Activated CD4-positive, alpha-beta T cell treated with anti-CD3 and anti-CD28 coated beads, Interleukin-2, Interleukin-4, amounts not matched to agents 100 ng/mL and 50 ng/mL, durations not matched to agents 16 hours and 8 hours (primary cell): ENCODE data around the gene DGAT2L6.

Source experiments
- DNase-seq: peaks from one replicate; pipeline ENCODE4 v3.0.0-alpha.2; 2020; ENCODE audit warnings: low spot score

The DGAT2L6 gene

GRCh38 chrX:70176938-70177533, at the start of gene DGAT2L6:
TSS of gene DGAT2L6 (plus strand) at chrX:70177483. CDS start at chrX:70177583, 100 bp downstream.
- no peak for DNase-seq

GRCh38 chrX:70128071-70128470, 49.2 kb upstream of the DGAT2L6 start:
- no peak for DNase-seq

GRCh38 chrX:70129816-70130215, 47.5 kb upstream of the DGAT2L6 start:
- DNase-seq, result no peak

GRCh38 chrX:70132224-70132623, 45.1 kb upstream of the DGAT2L6 start:
- DNase-seq, result no peak

- peak; percentile 50 for DNase-seq
These were observed 44.4 kb upstream of the DGAT2L6 start for GRCh38 chrX:70132877-70133302.

GRCh38 chrX:70133303-70134115, 43.8 kb upstream of the DGAT2L6 start, which contains the start of gene IGBP1:
TSS of gene IGBP1 (plus strand) at chrX:70133447. CDS start at chrX:70133948, 501 bp downstream.
- peak; percentile 81 for DNase-seq

GRCh38 chrX:70134116-70134477, 43.2 kb upstream of the DGAT2L6 start:
- DNase-seq, result no peak

- DNase-seq, result no peak
These were observed 38.7 kb upstream of the DGAT2L6 start for GRCh38 chrX:70138622-70139021.

- DNase-seq, result no peak
These were observed 37.5 kb upstream of the DGAT2L6 start for GRCh38 chrX:70139736-70140135.

GRCh38 chrX:70141373-70141772, 35.9 kb upstream of the DGAT2L6 start:
- DNase-seq, result no peak

GRCh38 chrX:70166601-70167590, 10.4 kb upstream of the DGAT2L6 start:
- no peak for DNase-seq

GRCh38 chrX:70168238-70169188, 8.8 kb upstream of the DGAT2L6 start:
- DNase-seq, result no peak

GRCh38 chrX:70169281-70169680, 8.0 kb upstream of the DGAT2L6 start:
- no peak for DNase-seq

GRCh38 chrX:70171624-70172023, 5.7 kb upstream of the DGAT2L6 start:
- no peak for DNase-seq

GRCh38 chrX:70172221-70172620, 5.1 kb upstream of the DGAT2L6 start:
- no peak for DNase-seq

- no peak for DNase-seq
These were observed 4.3 kb upstream of the DGAT2L6 start for GRCh38 chrX:70172964-70173363.

GRCh38 chrX:70174754-70175153, 2.5 kb upstream of the DGAT2L6 start:
- DNase-seq, result no peak

GRCh38 chrX:70175338-70175737, 1.9 kb upstream of the DGAT2L6 start:
- DNase-seq, result no peak

- no peak for DNase-seq
These were observed 5.8 kb downstream of the DGAT2L6 start for GRCh38 chrX:70183091-70183490.

GRCh38 chrX:70190225-70190624, 12.9 kb downstream of the DGAT2L6 start:
- no peak for DNase-seq
